Fibroblast of pulmonary artery (primary cell): Measurements from ENCODE around the gene DCUN1D3.
"Not testable (repeated sequence)": the region's sequence is repeated elsewhere in the genome, so short reads cannot be mapped to it uniquely, and the experiment has no call there.

Experiments used
- DNase-seq: peaks from one replicate; pipeline ENCODE4 v3.0.0-alpha.2; 2010; ENCODE audit warnings: low read depth
- H3K4me3 ChIP-seq: replicated peaks from 2 replicates; pipeline ENCODE4 v1.5.1; 2011; ENCODE audit warnings: low read depth, mild to moderate bottlenecking, control low read depth, low read length, moderate library complexity
- CTCF ChIP-seq: IDR thresholded peaks from 2 replicates; pipeline ENCODE4 v1.5.1; 2011; ENCODE audit warnings: mild to moderate bottlenecking, control low read depth, low read length, inconsistent platforms; ENCODE audit errors: missing control alignments

DCUN1D3 gene

DNA sequence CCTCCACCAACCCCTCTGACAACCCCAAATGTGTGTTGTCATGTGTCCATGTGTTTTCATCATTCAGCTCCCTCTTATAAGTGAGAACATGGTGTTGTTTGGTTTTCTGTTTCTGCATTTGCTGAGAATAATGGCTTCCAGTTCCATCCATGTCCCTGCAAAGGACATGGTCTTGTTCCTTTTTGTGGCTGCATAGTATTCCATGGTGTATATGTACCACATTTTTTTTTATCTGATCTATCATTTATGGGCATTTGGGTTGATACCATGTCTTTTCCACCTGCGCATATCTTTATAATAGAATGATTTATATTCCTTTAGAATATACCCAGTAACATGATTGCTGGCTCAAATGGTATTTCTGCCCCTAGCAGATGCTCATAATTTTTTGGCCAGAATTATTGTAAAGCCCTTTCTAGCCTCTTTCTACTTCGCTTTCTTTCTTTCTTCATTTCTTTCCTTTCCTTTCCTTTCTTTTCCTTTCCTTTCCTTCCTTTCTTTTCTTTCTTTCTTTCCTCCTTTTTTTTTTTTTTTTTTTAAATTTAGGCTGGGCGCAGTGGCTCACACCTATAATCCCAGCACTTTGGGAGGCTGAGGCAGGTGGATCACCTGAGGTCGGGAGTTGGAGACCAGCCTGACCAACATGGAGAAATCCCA lies 81.1 kb downstream of the DCUN1D3 start:
- no peak for DNase-seq
- no peak overlapping the region for H3K4me3 ChIP-seq
- TF ChIP-seq CTCF = no peak

DNA sequence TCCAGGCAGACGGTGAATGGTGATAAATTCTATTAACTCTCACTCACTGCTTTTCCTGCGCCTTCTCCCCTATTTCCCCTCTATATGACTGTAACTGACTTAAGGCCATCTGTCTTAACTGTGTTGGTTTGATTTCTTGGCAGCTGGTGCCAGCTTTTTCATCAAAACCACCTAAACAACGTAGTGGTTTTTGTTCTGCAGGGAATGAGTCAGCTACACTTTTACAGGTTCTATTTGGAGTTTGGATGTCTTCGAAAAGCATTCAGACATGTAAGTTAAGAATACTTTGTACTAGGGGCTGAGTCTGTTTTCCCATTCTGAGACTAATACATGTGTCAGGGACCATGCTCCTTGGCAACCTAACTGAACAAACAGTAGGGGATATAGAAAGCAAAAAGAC lies 85.4 kb downstream of the DCUN1D3 start:
- TF ChIP-seq CTCF = no peak
- no peak overlapping the region for H3K4me3 ChIP-seq
- DNase-seq = no peak

DNA sequence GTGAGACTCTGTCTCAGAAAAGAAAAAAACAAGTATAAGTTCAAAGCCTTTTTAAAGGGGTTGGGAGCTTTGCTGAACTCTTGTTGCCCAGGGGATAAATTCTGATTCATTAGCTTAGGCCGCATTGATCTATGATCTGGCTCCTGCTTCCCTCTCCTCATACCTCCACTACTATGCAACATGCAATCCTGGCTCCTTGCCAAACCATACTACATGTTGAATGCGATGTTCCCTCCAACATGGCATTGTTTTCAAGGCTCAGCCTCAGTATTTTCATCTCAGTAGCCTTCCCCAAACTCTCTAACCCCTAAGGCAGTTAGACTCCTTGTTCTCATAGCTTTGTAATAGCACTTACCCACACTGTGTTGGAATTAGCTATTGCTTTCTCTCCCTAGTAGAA lies 87.6 kb downstream of the DCUN1D3 start:
- no peak for TF ChIP-seq CTCF
- no peak for DNase-seq
- H3K4me3 ChIP-seq = no peak overlapping the region

DNA sequence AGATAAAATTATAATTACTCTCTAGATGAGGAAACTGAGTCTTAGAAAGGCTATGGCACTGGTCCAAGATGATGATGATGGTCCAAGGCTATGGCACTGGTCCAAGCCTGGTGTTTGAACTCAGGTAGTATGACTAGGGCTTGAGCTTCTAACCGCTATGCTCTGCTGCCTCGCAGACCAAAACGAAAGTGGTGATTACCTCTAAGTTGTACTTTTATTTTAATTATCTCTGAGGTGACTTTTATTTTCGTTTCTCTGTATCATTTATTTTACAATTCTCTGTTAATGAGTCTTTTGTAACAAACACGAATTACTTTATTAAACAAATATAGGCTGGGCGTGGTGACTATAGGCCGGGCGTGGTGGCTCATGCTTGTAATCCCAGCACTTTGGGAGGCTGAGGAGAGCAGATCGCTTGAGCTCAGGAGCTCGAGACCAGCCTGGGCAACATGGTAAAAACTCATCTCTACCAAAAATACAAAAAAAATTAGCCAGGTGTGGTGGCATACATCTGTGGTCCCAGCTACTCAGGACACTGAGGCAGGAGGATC lies 88.2 kb downstream of the DCUN1D3 start:
- H3K4me3 ChIP-seq = no peak overlapping the region
- no peak for DNase-seq
- TF ChIP-seq CTCF = no peak

DNA sequence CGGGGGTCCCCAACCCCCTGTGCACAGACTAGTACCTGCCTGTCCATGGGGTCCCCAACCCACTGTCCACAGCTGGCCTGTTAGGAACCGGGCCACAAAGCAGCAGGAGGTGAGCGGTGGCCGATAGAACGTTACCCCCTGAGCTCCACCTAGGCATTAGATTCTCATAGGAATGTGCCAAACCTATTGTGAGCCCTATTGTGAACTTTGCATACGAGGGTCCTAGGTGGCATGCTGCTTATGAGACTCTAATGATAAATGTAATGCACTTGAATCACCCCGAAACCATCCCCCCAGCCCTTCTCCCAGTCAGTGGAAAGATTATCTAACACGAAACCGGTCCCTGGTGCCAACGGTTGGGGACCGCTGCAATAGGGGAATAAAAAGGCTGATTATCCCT lies 92.3 kb downstream of the DCUN1D3 start:
- TF ChIP-seq CTCF = no peak
- no peak overlapping the region for H3K4me3 ChIP-seq
- DNase-seq = no peak

GRCh38 chr16:20806168-20807050 lies 93.7 kb downstream of the DCUN1D3 start, which contains the start of the genes ERI2 and REXO5:
Gene ERI2, minus strand, starts transcription at chr16:20806472. Its CDS starts 42 bp downstream, at chr16:20806430.
Gene REXO5, plus strand, starts transcription at chr16:20806527. Its CDS starts 427 bp downstream, at chr16:20806954.
- DNase-seq = peak; percentile 96
- TF ChIP-seq CTCF = peak; percentile 66
- peak within 1 kb of the TSS; percentile 85 for H3K4me3 ChIP-seq

GRCh38 chr16:20805684-20806167 lies 94.4 kb downstream of the DCUN1D3 start:
- not testable (repeated sequence) for DNase-seq
- peak overlapping the region; percentile 85 for H3K4me3 ChIP-seq
